ENCODE results near the gene PHOSPHO1. TPM values are rescaled to one million over a fixed set of nuclear protein-coding genes. Genes with fewer than 3 reads are reported as not detected.
A peak's percentile ranks its signal among the peaks of the same experiment; 100 is the strongest.

Gene PHOSPHO1
- total RNA-seq, 1 donor from 2014 or later: 0.52 TPM

DNA sequence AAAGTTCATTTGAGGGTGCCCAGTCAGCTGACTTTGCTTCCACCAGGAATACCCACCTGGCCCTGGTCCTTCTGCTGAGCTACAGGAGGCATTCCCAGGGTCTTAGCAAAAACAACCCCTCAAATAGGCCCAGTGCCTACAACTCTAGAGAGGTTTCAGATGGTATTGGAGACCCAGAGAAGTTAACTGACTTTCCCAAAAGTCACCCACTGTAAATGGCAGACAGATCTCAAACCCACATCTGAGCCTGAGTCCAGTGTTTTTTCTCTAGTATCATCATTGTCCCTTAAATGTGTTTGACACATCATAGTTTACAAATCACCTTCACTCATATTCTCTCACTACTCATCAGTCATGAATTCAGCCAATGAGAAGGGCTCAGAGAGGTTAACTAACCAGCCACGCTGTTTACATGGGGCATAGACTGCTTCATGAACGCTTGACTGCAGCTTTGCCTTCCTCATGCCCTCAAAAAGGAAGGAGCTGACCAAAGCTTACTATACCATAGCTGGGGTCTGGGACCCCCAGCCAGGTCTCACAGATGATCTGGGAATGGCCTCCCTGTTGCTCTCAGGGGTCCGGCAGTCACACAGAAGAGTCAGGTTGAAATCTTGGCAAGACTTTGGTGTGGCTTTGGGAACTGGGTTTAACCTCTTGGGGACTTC lies 3.7 kb downstream of the PHOSPHO1 start:
- peaks cover 49% of the 10 kb centered on the region for H3K4me1 ChIP-seq
- peaks cover 55% of the 10 kb centered on the region for H3K27me3 ChIP-seq (ENCODE audit: low read depth)
- intact Hi-C loops (cut with micrococcal nuclease): loop anchor here (5.0 kb wide), 1 partner anchor 45 kb away; no protein-coding TSS in a partner anchor
- H3K9me3 ChIP-seq (replicated peaks): no peaks in the 10 kb centered on the region
- DNase-seq: no peak
- H3K36me3 ChIP-seq: no peaks in the 10 kb centered on the region
- no peak overlapping the region for H3K27ac ChIP-seq (replicated peaks)
- no peak overlapping the region for H3K4me3 ChIP-seq
- TF ChIP-seq, protein P1, sequence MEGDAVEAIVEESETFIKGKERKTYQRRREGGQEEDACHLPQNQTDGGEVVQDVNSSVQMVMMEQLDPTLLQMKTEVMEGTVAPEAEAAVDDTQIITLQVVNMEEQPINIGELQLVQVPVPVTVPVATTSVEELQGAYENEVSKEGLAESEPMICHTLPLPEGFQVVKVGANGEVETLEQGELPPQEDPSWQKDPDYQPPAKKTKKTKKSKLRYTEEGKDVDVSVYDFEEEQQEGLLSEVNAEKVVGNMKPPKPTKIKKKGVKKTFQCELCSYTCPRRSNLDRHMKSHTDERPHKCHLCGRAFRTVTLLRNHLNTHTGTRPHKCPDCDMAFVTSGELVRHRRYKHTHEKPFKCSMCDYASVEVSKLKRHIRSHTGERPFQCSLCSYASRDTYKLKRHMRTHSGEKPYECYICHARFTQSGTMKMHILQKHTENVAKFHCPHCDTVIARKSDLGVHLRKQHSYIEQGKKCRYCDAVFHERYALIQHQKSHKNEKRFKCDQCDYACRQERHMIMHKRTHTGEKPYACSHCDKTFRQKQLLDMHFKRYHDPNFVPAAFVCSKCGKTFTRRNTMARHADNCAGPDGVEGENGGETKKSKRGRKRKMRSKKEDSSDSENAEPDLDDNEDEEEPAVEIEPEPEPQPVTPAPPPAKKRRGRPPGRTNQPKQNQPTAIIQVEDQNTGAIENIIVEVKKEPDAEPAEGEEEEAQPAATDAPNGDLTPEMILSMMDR (IDR thresholded peaks at IDR 0.05; ENCODE audit: borderline replicate concordance): no peak

- H3K36me3 ChIP-seq: no peaks in the 10 kb centered on the region
- intact Hi-C loops (cut with micrococcal nuclease): loop anchor here (5.0 kb wide), 1 partner anchor 43 kb away; no protein-coding TSS in a partner anchor
- H3K4me3 ChIP-seq: no peak overlapping the region
- TF ChIP-seq, protein P1 (IDR thresholded peaks at IDR 0.05; ENCODE audit: borderline replicate concordance): no peak
- no peak for DNase-seq
- no peak overlapping the region for H3K27ac ChIP-seq (replicated peaks)
- peaks cover 65% of the 10 kb centered on the region for H3K27me3 ChIP-seq (ENCODE audit: low read depth)
- no peaks in the 10 kb centered on the region for H3K9me3 ChIP-seq (replicated peaks)
- peaks cover 41% of the 10 kb centered on the region for H3K4me1 ChIP-seq
These were observed 4.9 kb downstream of the PHOSPHO1 start for GRCh38 chr17:49225554-49226236.

GRCh38 chr17:49224997-49225337 lies 5.6 kb downstream of the PHOSPHO1 start:
- peak overlapping the region; percentile 58 for H3K4me3 ChIP-seq
- intact Hi-C loops (cut with micrococcal nuclease): loop anchor here (5.0 kb wide), 1 partner anchor 43 kb away; no protein-coding TSS in a partner anchor
- TF ChIP-seq, protein P1 (IDR thresholded peaks at IDR 0.05; ENCODE audit: borderline replicate concordance): no peak
- H3K9me3 ChIP-seq (replicated peaks): no peaks in the 10 kb centered on the region
- no peak overlapping the region for H3K27ac ChIP-seq (replicated peaks)
- H3K36me3 ChIP-seq: no peaks in the 10 kb centered on the region
- no peak for DNase-seq
- peaks cover 72% of the 10 kb centered on the region for H3K27me3 ChIP-seq (ENCODE audit: low read depth)
- H3K4me1 ChIP-seq: peaks cover 35% of the 10 kb centered on the region

DNA sequence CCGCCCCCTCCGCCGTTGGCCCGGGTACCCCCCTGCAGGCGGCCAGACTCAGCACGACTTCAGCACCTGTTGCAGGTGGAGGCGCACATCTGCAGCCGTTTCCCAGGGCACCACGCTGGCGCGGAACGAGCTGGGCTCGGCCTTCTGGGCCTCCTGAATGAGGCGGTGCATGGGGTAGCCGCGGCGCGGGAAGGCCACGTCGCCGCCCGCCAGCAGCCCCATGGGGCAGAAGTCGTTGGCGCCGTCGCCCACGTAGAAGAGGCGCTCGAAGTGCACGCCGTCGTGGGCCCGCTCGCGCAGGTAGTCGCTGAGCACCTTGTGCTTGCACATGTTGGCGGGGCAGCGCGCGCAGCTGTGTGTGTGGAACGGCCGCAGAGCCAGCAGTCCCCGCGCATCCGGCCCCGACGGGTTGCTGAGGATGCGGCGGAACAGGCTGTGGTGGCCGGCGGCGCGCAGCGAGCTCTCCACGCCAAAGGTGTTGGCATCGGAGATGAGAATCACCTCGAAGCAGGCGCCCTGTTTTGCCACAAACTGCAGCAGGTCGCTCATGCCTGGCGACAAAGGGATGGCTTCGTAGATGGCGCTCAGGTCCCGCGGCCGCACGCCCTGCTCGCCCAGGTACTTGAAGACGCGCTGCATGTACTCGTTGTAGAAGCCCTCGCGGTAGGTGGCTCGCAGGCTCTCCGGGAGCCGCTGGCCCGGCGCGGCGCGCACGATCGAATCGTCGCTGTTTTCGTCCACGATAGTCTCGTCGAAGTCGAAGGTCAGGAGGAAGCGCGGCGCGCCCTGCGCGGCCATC lies 6.2 kb downstream of the PHOSPHO1 start:
- H3K27me3 ChIP-seq (ENCODE audit: low read depth): peaks cover 74% of the 10 kb centered on the region
- peaks cover 33% of the 10 kb centered on the region for H3K4me1 ChIP-seq
- DNase-seq: no peak
- H3K27ac ChIP-seq (replicated peaks): peak overlapping the region; percentile 6
- intact Hi-C loops (cut with micrococcal nuclease): no loop called here
- no peaks in the 10 kb centered on the region for H3K9me3 ChIP-seq (replicated peaks)
- no peaks in the 10 kb centered on the region for H3K36me3 ChIP-seq
- H3K4me3 ChIP-seq: peak overlapping the region; percentile 58
- TF ChIP-seq, protein P1 (IDR thresholded peaks at IDR 0.05; ENCODE audit: borderline replicate concordance): no peak

DNA sequence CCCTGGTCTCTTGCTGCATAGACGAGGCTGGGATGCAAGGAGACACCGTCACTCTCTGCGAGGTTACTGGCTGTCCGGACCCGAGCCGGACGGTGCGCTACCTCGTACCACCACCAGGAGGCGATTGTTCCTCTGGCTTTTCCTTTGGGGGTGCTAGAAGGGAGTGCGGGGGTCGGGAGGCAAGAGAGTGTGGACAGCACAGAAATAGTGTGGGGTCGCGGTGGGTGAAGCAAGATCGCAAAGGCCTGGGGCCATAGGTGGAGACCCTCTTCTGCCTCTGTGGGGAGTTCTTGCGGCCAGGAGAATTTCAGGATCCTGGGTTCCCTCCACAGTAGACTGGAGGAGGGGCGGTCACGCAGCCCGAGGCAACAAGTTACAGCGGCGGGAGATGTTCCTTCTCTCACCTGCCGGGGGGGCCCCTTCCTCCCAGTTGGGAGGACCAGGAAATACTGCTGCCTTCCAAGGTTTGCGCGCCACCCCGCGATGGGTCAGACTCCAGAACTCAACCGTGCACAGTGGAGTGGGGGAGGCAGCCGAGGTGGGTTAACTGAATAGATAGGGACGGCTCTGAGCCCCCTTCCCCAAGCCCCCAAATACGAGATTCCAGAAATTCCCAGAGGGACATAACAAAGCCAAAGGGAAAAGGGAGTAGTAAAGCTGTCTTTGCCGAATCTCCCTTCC lies 6.9 kb downstream of the PHOSPHO1 start:
- H3K27me3 ChIP-seq (ENCODE audit: low read depth): peaks cover 79% of the 10 kb centered on the region
- H3K4me3 ChIP-seq: peak overlapping the region; percentile 58
- no peaks in the 10 kb centered on the region for H3K36me3 ChIP-seq
- intact Hi-C loops (cut with micrococcal nuclease): no loop called here
- peak; percentile 63 for DNase-seq
- H3K27ac ChIP-seq (replicated peaks): peak overlapping the region; percentile 6
- TF ChIP-seq, protein P1 (IDR thresholded peaks at IDR 0.05; ENCODE audit: borderline replicate concordance): peak; percentile 80
- H3K9me3 ChIP-seq (replicated peaks): no peaks in the 10 kb centered on the region
- H3K4me1 ChIP-seq: peaks cover 41% of the 10 kb centered on the region
